IPS DF 6.9 (cell line): Measurements from ENCODE around the gene KMT5B.
A peak's percentile ranks its signal among the peaks of the same experiment; 100 is the strongest.

ENCODE experiments used
- DNase-seq: peaks from one replicate; pipeline ENCODE4 v3.0.0-alpha.2; 2013; ENCODE audit warnings: low read depth, low spot score
- H3K27ac ChIP-seq: one replicate; pipeline ENCODE4 v1.5.1; 2013; ENCODE audit warnings: low read length, control low read depth
- H3K27me3 ChIP-seq: 2 replicates; pipeline ENCODE4 v1.6.1; 2013; ENCODE audit warnings: mild to moderate bottlenecking, low read length; ENCODE audit not compliant: control insufficient read depth, insufficient read depth
- H3K36me3 ChIP-seq: 2 replicates; pipeline ENCODE4 v1.6.1; 2013; ENCODE audit warnings: low read length; ENCODE audit not compliant: control insufficient read depth, insufficient read depth
- H3K4me1 ChIP-seq: 2 replicates; pipeline ENCODE4 v1.6.1; 2013; ENCODE audit warnings: low read length; ENCODE audit not compliant: control insufficient read depth, insufficient read depth
- H3K4me3 ChIP-seq: 2 replicates; pipeline ENCODE4 v1.5.1; 2013; ENCODE audit warnings: mild to moderate bottlenecking, low read length
- H3K9me3 ChIP-seq: 2 replicates; pipeline ENCODE4 v1.6.1; 2013; ENCODE audit warnings: low read length, inconsistent platforms; ENCODE audit not compliant: control insufficient read depth, insufficient read depth
- WGBS: extraction: QIAGEN DNeasy Blood & Tissue Kit; methylation state at CpG from one replicate; pipeline ENCODE4 v1.1.7; 2013; ENCODE audit warnings: mixed read lengths, missing lambda C conversion rate; ENCODE audit not compliant: insufficient read length, insufficient coverage; 5-methylcytosine and 5-hydroxymethylcytosine counted together

KMT5B gene

DNA sequence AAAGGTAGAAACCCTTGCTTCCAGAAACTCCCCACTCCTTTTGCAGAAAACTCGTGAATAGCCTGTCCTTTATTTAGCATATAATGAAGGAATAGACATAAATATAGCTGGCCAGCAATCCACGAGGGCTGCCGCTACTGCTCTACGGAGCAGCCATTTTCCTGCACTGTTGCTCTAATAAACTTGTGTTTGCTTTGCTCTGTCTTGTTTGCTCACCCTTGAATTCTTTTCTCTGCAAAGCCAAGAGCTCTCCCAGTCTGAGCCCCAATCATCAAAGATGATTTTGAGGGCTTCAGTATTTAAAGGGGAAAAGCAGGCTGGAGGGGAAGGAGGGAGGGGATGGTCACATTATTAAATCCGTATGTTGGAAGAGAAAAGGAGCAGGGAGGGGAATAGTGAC, 75.3 kb downstream of the KMT5B start:
- DNase-seq = no peak
- no peaks in the 10 kb centered on the region; the same call in 1 of the 2 replicates for H3K36me3 ChIP-seq
- no CpG with 5 or more reads among the region's 5 CpGs for WGBS
- H3K27me3 ChIP-seq = no peaks in the 10 kb centered on the region
- no peaks in the 10 kb centered on the region; the same call in 1 of the 2 replicates for H3K9me3 ChIP-seq
- no peak overlapping the region for H3K27ac ChIP-seq
- no peaks in the 10 kb centered on the region for H3K4me1 ChIP-seq
- no peak overlapping the region for H3K4me3 ChIP-seq

DNA sequence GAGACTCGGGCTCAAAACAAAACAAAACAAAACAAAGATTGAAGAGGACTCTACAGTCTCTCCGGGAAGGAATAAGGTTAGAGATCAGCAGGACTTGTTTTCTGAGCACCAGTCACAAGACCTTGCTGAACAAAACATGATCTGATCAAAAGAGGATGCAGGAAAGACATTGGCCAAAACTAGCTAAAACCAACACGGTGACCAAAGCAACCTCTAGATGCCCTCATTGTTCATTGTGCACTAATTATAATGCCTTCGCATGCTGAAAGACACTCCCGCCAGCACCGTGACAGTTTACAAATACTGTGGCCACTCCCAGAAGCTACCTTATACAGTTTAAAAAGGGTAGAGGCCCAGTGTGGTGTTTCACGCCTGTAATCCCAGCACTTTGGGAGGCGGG, 76.2 kb downstream of the KMT5B start:
- WGBS = no CpG with 5 or more reads among the region's 8 CpGs
- no peak for DNase-seq
- no peak overlapping the region for H3K27ac ChIP-seq

DNA sequence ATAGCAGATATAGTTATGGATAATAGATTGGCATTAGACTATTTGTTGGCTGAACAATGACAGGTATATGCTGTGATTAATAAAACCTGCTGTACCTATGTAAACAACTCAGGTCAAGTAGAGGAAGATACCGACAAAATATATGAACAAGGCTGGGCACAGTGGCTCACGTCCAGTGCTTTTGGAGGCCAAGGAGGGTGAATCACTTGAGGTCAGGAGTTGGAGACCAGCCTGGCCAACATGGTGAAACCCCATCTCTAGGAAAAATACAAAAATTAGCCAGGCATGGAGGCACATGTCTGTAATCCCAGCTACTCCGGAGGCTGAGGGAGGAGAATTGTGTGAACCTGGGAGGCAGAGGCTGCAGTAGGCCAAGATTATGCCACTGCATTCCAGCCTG, 77.9 kb downstream of the KMT5B start:
- WGBS = no CpG with 5 or more reads among the region's 3 CpGs
- Histone ChIP-seq H3K9me3 (no peaks in the 10 kb centered on the region; the same call in 1 of the 2 replicates), H3K36me3 (no peaks in the 10 kb centered on the region), H3K4me1 (no peaks in the 10 kb centered on the region), H3K4me3 (no peak overlapping the region), H3K27ac (no peak overlapping the region), H3K27me3 (no peaks in the 10 kb centered on the region)
- DNase-seq = no peak

More for the DNA sequence above, 76.2 kb downstream of the KMT5B start:
- no peaks in the 10 kb centered on the region; the same call in 1 of the 2 replicates for H3K36me3 ChIP-seq
- no peaks in the 10 kb centered on the region for H3K4me1 ChIP-seq
- H3K4me3 ChIP-seq = no peak overlapping the region
- H3K27me3 ChIP-seq = no peaks in the 10 kb centered on the region
- no peaks in the 10 kb centered on the region; the same call in 1 of the 2 replicates for H3K9me3 ChIP-seq

DNA sequence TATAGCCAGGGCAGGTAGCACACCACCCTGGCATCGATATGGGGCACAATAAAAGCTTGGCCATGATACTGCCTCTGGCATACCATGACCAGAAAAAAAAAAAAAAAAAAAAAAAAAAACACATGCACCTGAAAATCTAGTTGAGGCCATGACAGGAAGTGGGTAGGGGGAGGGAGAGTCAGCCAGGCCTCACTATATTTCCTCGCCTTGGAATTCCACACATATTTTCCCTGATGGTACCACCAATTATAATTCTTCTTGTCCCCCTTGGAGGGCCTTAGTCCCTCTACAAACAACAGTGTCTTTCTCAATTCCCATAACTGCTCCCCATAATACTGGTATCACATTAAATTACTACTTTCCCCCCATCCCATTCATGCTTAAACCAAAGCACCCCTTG, 79.3 kb downstream of the KMT5B start:
- DNase-seq = no peak
- no peak overlapping the region for H3K4me3 ChIP-seq
- no CpG with 5 or more reads among the region's 2 CpGs for WGBS
- H3K9me3 ChIP-seq = no peaks in the 10 kb centered on the region; the same call in 1 of the 2 replicates
- H3K27ac ChIP-seq = no peak overlapping the region
- no peaks in the 10 kb centered on the region for H3K36me3 ChIP-seq
- H3K27me3 ChIP-seq = no peaks in the 10 kb centered on the region
- H3K4me1 ChIP-seq = peaks cover 2% of the 10 kb centered on the region; the same call in 1 of the 2 replicates

DNA sequence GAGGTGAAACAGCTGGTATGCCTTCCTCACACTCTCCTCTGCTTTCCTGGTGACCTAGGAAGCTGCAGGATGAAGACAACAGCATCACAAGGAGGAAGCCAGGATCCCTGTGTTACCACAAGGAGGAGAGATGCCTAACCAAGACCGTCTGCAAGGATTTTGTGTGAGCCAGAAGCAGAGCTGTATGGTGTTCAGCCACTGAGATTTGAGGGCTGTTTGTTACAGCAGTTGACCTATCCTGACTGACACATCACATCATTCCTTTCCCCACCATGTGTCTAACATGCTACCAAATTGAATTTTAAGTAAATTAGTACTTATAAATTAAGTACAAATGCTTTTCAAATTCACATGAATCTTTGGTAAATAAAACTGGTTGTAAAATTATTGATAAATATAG, 83.0 kb downstream of the KMT5B start:
- Histone ChIP-seq H3K4me3 (no peak overlapping the region), H3K27me3 (no peaks in the 10 kb centered on the region), H3K4me1 (peaks cover 6% of the 10 kb centered on the region), H3K9me3 (no peaks in the 10 kb centered on the region; the same call in 1 of the 2 replicates), H3K36me3 (no peaks in the 10 kb centered on the region), H3K27ac (no peak overlapping the region)
- no peak for DNase-seq
- WGBS = no CpG with 5 or more reads among the region's 1 CpG

DNA sequence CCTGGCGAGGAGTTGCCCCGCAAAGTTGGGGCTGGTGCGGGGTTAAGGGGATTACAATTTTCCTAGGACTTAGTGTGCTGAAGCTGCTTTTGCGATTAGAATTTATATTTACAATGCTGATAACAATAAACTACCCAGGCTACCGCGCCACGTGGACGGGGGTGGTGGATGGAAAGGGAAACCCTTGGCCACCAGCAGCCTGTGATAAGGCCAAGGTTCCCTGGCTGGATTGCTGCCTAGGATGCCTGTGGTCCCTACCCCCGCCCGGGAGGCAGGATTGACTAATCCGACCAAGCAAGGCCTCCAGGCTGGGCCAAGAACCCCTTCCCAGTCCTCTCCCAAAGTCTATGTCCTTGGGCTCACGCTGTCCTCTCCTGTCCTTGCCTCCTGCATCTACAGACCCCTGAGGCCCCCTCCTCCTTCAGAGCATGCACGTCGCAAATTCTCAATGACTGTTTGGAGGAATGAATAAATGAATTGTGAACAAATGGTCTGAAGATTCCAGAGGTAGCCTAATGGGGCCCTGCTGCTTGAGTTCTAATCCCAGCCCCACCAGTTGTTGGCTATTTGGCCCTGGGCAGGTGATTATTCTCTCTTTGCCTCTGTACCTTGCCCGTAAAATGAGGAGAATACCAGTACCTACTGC, 84.3 kb downstream of the KMT5B start:
- peaks cover 12% of the 10 kb centered on the region for H3K4me1 ChIP-seq
- H3K27ac ChIP-seq = no peak overlapping the region
- no peaks in the 10 kb centered on the region for H3K36me3 ChIP-seq
- no peaks in the 10 kb centered on the region; the same call in 1 of the 2 replicates for H3K9me3 ChIP-seq
- DNase-seq = no peak
- H3K4me3 ChIP-seq = no peak overlapping the region
- no peaks in the 10 kb centered on the region for H3K27me3 ChIP-seq
- WGBS = no CpG with 5 or more reads among the region's 15 CpGs

DNA sequence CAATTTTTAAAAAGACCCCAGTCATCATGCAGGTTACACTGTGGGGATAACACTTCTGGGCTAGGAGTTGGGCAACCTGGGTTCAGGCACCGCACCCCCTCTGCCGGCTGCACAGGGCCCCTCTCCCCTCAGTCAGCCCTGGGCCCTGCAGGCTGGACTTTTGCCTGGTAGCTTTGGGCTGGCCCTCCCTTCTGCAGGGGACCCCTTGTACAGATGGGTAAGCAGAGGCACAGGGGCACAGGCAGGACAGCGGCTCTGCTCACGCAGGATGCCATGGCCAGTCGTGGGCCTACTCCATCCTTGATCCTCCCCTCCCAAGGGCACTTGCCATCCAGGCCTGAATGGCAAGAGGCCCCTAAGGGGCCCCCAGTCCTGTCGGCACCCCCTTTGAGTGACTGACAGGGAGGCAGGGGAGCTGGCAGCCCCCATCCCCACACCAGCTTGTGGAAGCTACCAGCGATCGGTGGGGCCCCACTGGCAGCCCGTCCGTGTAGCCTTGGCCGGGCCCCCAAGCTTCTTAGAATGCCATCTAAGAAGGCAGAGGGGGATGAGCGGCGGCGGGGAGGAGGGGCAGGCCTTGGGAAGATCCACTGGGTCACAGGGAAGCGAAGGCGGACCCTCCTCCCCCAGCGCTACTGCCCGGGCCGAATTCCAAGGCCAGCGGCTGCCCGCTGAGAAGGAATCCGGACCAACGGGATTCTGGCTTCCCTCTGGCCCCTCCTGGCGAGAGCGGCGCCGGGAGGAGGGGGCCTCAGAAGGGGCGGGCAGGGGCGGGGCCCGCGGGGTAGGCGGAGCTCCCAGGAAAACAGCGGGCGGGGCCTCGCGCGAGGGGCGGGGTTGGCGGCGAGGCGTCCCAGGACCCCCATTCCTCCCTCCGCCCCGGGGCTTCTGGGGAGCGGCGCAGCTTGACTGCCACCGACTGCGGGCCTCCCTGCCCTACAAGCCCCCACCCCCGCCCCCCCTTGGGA, 85.1 kb downstream of the KMT5B start:
- no peak overlapping the region for H3K4me3 ChIP-seq
- no peaks in the 10 kb centered on the region for H3K27me3 ChIP-seq
- no peaks in the 10 kb centered on the region for H3K36me3 ChIP-seq
- peaks cover 12% of the 10 kb centered on the region for H3K4me1 ChIP-seq
- no peaks in the 10 kb centered on the region; the same call in 1 of the 2 replicates for H3K9me3 ChIP-seq
- no peak overlapping the region for H3K27ac ChIP-seq
- DNase-seq = peak; percentile 94
- no CpG with 5 or more reads among the region's 48 CpGs for WGBS

DNA sequence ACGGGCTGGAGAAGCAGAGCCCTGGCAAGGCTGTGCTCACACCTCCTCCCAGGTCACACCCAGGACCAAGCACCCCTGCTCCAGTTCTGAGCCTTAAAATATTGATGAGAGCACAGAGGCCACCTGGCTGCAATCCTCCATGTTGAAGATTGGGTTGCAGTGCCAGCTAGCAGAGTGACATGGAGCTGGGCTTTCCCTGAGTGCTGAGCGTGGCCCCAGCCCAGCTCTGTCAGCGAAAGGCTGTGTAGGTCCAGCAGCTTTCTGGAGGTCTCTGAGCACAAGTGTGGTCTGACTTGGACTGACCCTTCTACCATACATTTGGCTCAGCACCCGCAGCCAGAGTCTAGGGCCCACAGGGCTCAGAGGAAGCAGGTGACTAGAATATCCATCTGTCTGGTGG, 87.9 kb downstream of the KMT5B start:
- no CpG with 5 or more reads among the region's 4 CpGs for WGBS
- peaks cover 12% of the 10 kb centered on the region for H3K4me1 ChIP-seq

DNA sequence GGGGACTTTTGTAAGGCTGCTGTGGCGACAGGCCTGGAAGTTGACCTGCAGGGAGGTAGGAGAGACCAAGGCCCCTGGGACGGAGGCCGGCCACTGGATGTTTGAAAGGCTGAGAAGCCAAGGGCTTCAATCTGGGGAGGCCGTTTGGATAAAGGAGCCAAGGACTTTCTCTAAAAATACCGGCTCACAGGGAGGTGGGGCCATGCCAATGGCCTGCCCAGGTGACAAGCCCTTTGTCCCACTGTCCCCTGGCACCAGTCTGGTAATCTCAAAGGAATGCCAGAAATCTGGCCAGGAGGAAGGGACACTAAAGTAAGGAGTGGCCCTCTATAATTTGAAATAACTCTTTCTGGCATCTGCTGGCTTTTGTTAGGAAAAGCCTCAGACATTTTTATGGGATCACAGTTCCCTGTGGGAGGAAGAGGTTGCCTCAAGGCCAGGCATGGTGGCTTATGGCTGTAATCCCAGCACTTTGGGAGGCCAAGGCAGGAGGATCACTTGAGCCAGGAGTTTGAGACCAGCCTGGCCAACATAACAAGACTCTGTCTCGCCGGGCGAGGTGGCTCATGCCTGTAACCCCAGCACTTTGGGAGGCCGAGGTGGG, 90.1 kb downstream of the KMT5B start:
- Histone ChIP-seq H3K9me3 (no peaks in the 10 kb centered on the region), H3K27me3 (no peaks in the 10 kb centered on the region), H3K4me3 (no peak overlapping the region), H3K27ac (no peak overlapping the region), H3K4me1 (peaks cover 10% of the 10 kb centered on the region), H3K36me3 (no peaks in the 10 kb centered on the region)
- no peak for DNase-seq
- no CpG with 5 or more reads among the region's 9 CpGs for WGBS

More for the DNA sequence above, 87.9 kb downstream of the KMT5B start:
- Histone ChIP-seq H3K27me3 (no peaks in the 10 kb centered on the region), H3K27ac (no peak overlapping the region), H3K36me3 (no peaks in the 10 kb centered on the region), H3K4me3 (no peak overlapping the region), H3K9me3 (no peaks in the 10 kb centered on the region)
- DNase-seq = no peak
